BLaER1 (cell line): ENCODE data around the gene CAPN9.

Source experiments
- H3K27ac ChIP-seq: shearing (Covaris generic); formaldehyde crosslinking; 2 replicates; pipeline ENCODE4 v1.8.1; 2022
- H3K27me3 ChIP-seq: shearing (Covaris generic); formaldehyde crosslinking; 2 replicates; pipeline ENCODE4 v1.8.1; 2022
- H3K36me3 ChIP-seq: shearing (Covaris generic); formaldehyde crosslinking; 2 replicates; pipeline ENCODE4 v1.8.1; 2022
- H3K4me1 ChIP-seq: shearing (Covaris generic); formaldehyde crosslinking; 2 replicates; pipeline ENCODE4 v1.8.1; 2022
- H3K4me2 ChIP-seq: shearing (Covaris generic); formaldehyde crosslinking; 2 replicates; pipeline ENCODE4 v1.8.1; 2022
- H3K4me3 ChIP-seq: shearing (Covaris generic); formaldehyde crosslinking; 2 replicates; pipeline ENCODE4 v1.8.1; 2022
- H3K9ac ChIP-seq: shearing (Covaris generic); formaldehyde crosslinking; 2 replicates; pipeline ENCODE4 v1.8.1; 2022
- H3K9me3 ChIP-seq: shearing (Covaris generic); formaldehyde crosslinking; 2 replicates; pipeline ENCODE4 v1.8.1; 2022
- H4K20me1 ChIP-seq: shearing (Covaris generic); formaldehyde crosslinking; 2 replicates; pipeline ENCODE4 v1.8.1; 2022
- Cebpa-rat ChIP-seq: shearing (Covaris generic); IDR thresholded peaks from 2 replicates; pipeline ENCODE4 v1.8.1; 2022

Gene CAPN9

DNA sequence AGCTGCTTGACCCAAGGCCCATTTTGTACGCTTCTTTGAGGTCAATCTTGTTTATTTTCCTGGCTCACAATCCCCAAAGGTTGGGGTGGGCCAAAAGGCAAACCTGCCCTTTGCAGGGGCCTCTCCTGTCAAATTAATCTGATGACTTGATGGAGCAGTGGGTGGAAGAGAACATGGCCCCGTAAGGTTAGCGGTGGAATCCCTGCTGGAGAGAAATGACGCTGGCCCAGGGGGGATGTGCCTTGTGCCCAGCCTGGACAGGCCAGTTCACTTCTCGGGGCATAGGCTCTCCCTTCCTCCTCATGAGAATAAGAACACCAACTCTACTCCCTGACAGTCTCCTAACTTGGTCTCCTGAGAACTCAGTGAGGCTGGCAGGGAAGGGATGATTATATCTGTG is 80.6 kb downstream of the CAPN9 start:
- Histone ChIP-seq H3K4me3 (no peak overlapping the region), H3K4me2 (no peak overlapping the region), H3K4me1 (peaks cover 36% of the 10 kb centered on the region), H3K9ac (no peak overlapping the region), H3K27me3 (no peaks in the 10 kb centered on the region), H3K9me3 (peaks cover 11% of the 10 kb centered on the region), H3K36me3 (no peaks in the 10 kb centered on the region), H4K20me1 (no peaks in the 10 kb centered on the region), H3K27ac (no peak overlapping the region)
- no peak for TF ChIP-seq Cebpa-rat

DNA sequence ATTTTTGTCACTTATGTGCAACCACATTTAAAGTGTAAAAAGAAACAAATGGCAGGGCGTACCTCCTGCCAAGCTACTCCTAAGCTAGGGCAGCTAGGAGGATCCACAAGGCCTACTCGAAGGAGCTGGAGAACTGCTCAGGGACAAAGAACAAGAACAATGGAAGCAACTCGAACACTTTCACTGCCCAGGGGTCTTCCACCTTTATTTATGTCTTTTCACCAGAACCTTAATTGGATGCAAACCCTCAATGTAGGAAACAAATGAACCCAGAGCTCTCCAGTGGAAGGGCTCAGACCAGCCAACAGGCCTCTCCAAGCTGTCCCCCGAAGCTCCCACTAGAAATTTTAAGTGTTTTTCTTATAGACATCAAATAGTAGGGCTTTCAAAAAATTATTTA is 81.2 kb downstream of the CAPN9 start:
- Histone ChIP-seq H4K20me1 (no peaks in the 10 kb centered on the region), H3K4me3 (no peak overlapping the region), H3K27me3 (no peaks in the 10 kb centered on the region), H3K9me3 (peaks cover 11% of the 10 kb centered on the region), H3K36me3 (no peaks in the 10 kb centered on the region), H3K27ac (no peak overlapping the region), H3K4me2 (no peak overlapping the region), H3K9ac (no peak overlapping the region), H3K4me1 (peaks cover 30% of the 10 kb centered on the region)
- no peak for TF ChIP-seq Cebpa-rat

GRCh38 chr1:230831771-230832170 is 84.6 kb downstream of the CAPN9 start:
- no peak for TF ChIP-seq Cebpa-rat
- Histone ChIP-seq H3K4me3 (no peak overlapping the region), H3K4me1 (no peaks in the 10 kb centered on the region)

GRCh38 chr1:230832476-230832875 is 85.3 kb downstream of the CAPN9 start:
- Histone ChIP-seq H3K4me1 (no peaks in the 10 kb centered on the region), H4K20me1 (no peaks in the 10 kb centered on the region), H3K4me3 (no peak overlapping the region), H3K4me2 (no peak overlapping the region), H3K27ac (no peak overlapping the region), H3K9me3 (peaks cover 11% of the 10 kb centered on the region), H3K9ac (no peak overlapping the region), H3K27me3 (no peaks in the 10 kb centered on the region), H3K36me3 (peaks cover 5% of the 10 kb centered on the region; the same call in 1 of the 2 replicates)
- no peak for TF ChIP-seq Cebpa-rat

More at GRCh38 chr1:230831771-230832170, 84.6 kb downstream of the CAPN9 start:
- no peak overlapping the region for H3K27ac ChIP-seq
- no peaks in the 10 kb centered on the region for H4K20me1 ChIP-seq
- H3K4me2 ChIP-seq = no peak overlapping the region
- no peaks in the 10 kb centered on the region for H3K36me3 ChIP-seq
- no peak overlapping the region for H3K9ac ChIP-seq
- H3K9me3 ChIP-seq = peaks cover 11% of the 10 kb centered on the region
- no peaks in the 10 kb centered on the region for H3K27me3 ChIP-seq

DNA sequence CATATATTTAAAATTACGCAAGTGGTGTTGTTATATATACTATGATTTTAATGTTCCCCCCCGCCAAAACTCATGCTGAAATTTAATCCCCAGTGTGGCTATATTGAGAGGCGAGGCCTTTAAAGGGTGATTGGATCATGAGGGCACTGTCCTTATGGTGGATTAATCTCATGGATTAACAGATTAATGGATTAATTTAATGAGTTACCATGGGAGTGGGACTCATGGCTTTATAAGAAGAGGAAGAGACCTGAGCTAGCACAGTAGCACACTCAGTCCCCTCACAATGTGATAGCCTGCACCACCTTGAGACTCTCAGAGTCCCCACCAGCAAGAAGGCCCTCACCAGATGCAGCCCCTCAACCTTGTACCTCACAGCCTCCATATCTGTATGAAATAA is 86.3 kb downstream of the CAPN9 start:
- H3K36me3 ChIP-seq = peaks cover 14% of the 10 kb centered on the region
- no peak for TF ChIP-seq Cebpa-rat
- no peaks in the 10 kb centered on the region for H3K4me1 ChIP-seq
- no peaks in the 10 kb centered on the region for H4K20me1 ChIP-seq
- H3K9ac ChIP-seq = no peak overlapping the region
- H3K4me3 ChIP-seq = no peak overlapping the region
- H3K9me3 ChIP-seq = peaks cover 11% of the 10 kb centered on the region
- no peaks in the 10 kb centered on the region for H3K27me3 ChIP-seq
- no peak overlapping the region for H3K27ac ChIP-seq
- no peak overlapping the region for H3K4me2 ChIP-seq

- no peak overlapping the region for H3K4me3 ChIP-seq
- H3K9ac ChIP-seq = no peak overlapping the region
- H3K4me2 ChIP-seq = no peak overlapping the region
- H3K9me3 ChIP-seq = peaks cover 11% of the 10 kb centered on the region
- no peaks in the 10 kb centered on the region for H4K20me1 ChIP-seq
- no peak overlapping the region for H3K27ac ChIP-seq
- no peaks in the 10 kb centered on the region for H3K4me1 ChIP-seq
- H3K36me3 ChIP-seq = peaks cover 22% of the 10 kb centered on the region
- no peaks in the 10 kb centered on the region for H3K27me3 ChIP-seq
- TF ChIP-seq Cebpa-rat = no peak
Observed at GRCh38 chr1:230834292-230834691, 87.1 kb downstream of the CAPN9 start.

DNA sequence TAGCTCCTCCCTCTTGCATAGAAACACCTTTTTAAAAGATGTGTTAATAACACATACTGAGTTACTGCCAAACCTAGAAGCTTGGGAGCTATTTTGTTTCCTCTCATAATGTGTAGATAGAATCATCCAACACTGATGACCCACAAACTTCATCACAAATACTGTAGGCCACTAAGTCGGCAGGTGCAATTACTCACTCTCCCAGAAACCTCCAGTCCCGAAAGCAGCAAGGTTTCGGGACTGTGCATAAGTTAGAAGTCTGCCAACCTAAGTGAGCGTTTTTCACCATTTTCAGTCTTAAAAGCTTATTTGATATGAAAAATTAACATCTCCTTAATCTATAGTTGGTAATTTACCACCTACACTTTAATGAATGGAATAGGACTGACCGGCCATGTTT is 89.2 kb downstream of the CAPN9 start:
- TF ChIP-seq Cebpa-rat = no peak
- H3K9ac ChIP-seq = no peak overlapping the region
- H3K4me2 ChIP-seq = no peak overlapping the region
- H3K27me3 ChIP-seq = no peaks in the 10 kb centered on the region
- peaks cover 34% of the 10 kb centered on the region for H3K36me3 ChIP-seq
- peaks cover 3% of the 10 kb centered on the region; the same call in 1 of the 2 replicates for H3K9me3 ChIP-seq
- no peaks in the 10 kb centered on the region for H4K20me1 ChIP-seq
- H3K4me1 ChIP-seq = no peaks in the 10 kb centered on the region
- no peak overlapping the region for H3K27ac ChIP-seq
- no peak overlapping the region for H3K4me3 ChIP-seq

DNA sequence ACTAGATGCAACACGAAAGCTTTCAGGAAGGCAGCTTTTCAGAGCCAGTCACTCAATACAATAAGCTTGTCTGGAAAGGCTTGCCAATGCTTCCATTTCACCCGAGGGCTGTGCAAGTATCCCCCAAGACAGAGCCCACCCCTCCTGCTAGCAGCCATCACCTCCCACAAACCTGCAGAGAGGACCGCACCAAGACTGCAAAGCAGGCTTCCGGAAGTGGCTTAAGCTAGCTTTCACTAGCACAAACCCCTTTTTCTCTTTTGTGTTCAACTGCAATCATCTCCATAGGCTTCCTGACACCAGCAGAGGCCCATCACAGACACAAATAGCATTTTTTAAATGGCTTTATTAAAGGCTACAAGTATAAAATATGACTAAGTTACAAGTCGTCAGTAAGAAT is 89.6 kb downstream of the CAPN9 start:
- Histone ChIP-seq H4K20me1 (no peaks in the 10 kb centered on the region), H3K27me3 (no peaks in the 10 kb centered on the region), H3K4me2 (no peak overlapping the region), H3K4me3 (no peak overlapping the region), H3K9ac (no peak overlapping the region), H3K27ac (no peak overlapping the region), H3K36me3 (peaks cover 39% of the 10 kb centered on the region), H3K9me3 (no peaks in the 10 kb centered on the region), H3K4me1 (no peaks in the 10 kb centered on the region)
- no peak for TF ChIP-seq Cebpa-rat

GRCh38 chr1:230839173-230839572 is 92.0 kb downstream of the CAPN9 start:
- no peaks in the 10 kb centered on the region for H3K4me1 ChIP-seq
- no peak overlapping the region for H3K4me3 ChIP-seq
- no peak overlapping the region for H3K4me2 ChIP-seq
- H3K9me3 ChIP-seq = no peaks in the 10 kb centered on the region
- no peaks in the 10 kb centered on the region for H3K27me3 ChIP-seq
- no peaks in the 10 kb centered on the region for H4K20me1 ChIP-seq
- no peak for TF ChIP-seq Cebpa-rat
- peaks cover 63% of the 10 kb centered on the region for H3K36me3 ChIP-seq
- H3K9ac ChIP-seq = no peak overlapping the region
- no peak overlapping the region for H3K27ac ChIP-seq

GRCh38 chr1:230842801-230843200 is 95.6 kb downstream of the CAPN9 start:
- no peak overlapping the region for H3K27ac ChIP-seq
- H4K20me1 ChIP-seq = no peaks in the 10 kb centered on the region
- H3K4me2 ChIP-seq = no peak overlapping the region
- peaks cover 5% of the 10 kb centered on the region; the same call in 1 of the 2 replicates for H3K4me1 ChIP-seq
- no peak overlapping the region for H3K4me3 ChIP-seq
- H3K9me3 ChIP-seq = no peaks in the 10 kb centered on the region
- no peak for TF ChIP-seq Cebpa-rat
- no peak overlapping the region for H3K9ac ChIP-seq
- H3K36me3 ChIP-seq = peaks cover 68% of the 10 kb centered on the region
- H3K27me3 ChIP-seq = no peaks in the 10 kb centered on the region
